ENCODE data around the gene GPR87. TPM values are rescaled to one million over a fixed set of nuclear protein-coding genes. Genes with fewer than 3 reads are reported as not detected.

GPR87 gene
- total RNA-seq, 4 donors from 2014 or later, result not detected

- peak within 1 kb of the TSS in 1 of 4 donors; percentile 13 for H3K4me3 ChIP-seq
- in situ Hi-C loops (cut with MboI; ENCODE audit: low pct_ligation_motif_present in 1 of 4, low pct_unique_long_range_greater_than_20kb in 1 of 4, low sequenced_read_pairs in 3 of 4) (no loop called here), intact Hi-C loops (cut with DNase I; ENCODE audit: low total_unique reads) (loop anchor here (5.0 kb wide), 1 partner anchor 102 kb away; no protein-coding TSS in a partner anchor)
- no peaks in the 10 kb centered on the region for H3K36me3 ChIP-seq
- H3K4me1 ChIP-seq, result peaks cover 0 to 6% (median 0%) of the 10 kb centered on the region in 4 donors
- no peaks in the 10 kb centered on the region for H3K9me3 ChIP-seq
- no peaks in the 10 kb centered on the region for H3K27me3 ChIP-seq
- DNase-seq, result no peak
- WGBS, 2 donors (ENCODE audit: low coverage in 1 of 2), result 85 to 92% methylated on average over 1 of the region's 1 CpG
- peak within 1 kb of the TSS in 2 of 4 donors; percentile 14 to 17 for H3K27ac ChIP-seq
- TF ChIP-seq CTCF (IDR thresholded peaks at IDR 0.05) (no peak), POLR2A (IDR thresholded peaks at IDR 0.05) (no peak), POLR2AphosphoS5 (IDR thresholded peaks at IDR 0.05) (peak; percentile 13 to 44 (median 34)), EP300 (IDR thresholded peaks at IDR 0.05; ENCODE audit: low read depth) (no peak)
These were observed 12.7 kb upstream of the GPR87 start, which contains the start of gene P2RY13 for GRCh38 chr3:151329363-151329762. Gene P2RY13, minus strand, starts transcription at chr3:151329549. Its CDS starts 21 bp downstream, at chr3:151329528.

DNA sequence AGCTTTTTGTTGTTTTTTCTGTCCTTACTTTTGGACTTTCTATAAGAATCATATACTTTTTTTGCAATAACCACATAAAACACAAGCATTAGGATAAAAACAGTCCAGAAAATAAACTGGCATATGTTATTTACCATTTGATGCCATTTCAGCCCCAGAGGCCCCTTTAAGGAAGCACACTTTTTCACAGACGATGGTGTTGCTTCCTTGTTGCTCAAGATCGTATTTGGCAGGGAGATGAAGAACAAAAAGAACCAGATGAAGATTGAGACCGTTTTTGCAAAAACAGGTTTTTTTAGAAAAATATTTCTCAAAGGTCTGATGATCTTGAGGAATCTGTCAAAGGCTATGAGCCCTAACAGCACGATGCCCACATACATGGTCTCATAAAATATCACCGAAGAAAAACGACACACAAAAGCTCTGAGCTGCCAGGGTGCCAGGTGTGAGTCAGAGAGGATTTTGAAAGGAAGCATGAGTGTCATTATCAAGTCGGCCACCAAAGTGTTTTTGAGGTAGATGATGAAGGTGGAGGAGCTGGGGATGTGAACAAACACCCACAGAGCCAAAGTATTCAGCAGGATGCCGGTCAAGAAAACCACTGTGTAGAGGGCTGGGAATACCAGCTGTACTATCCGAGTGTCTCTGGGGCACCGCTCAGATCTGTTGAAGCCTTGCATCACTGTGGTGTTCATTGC, 11.8 kb upstream of the GPR87 start:
- peak overlapping the region in 2 of 4 donors; percentile 14 to 17 for H3K27ac ChIP-seq
- in situ Hi-C loops (cut with MboI; ENCODE audit: low pct_ligation_motif_present in 1 of 4, low pct_unique_long_range_greater_than_20kb in 1 of 4, low sequenced_read_pairs in 3 of 4) (no loop called here), intact Hi-C loops (cut with DNase I; ENCODE audit: low total_unique reads) (loop anchor here (5.0 kb wide), 1 partner anchor 101 kb away; no protein-coding TSS in a partner anchor)
- H3K4me1 ChIP-seq, result peaks cover 0 to 6% (median 0%) of the 10 kb centered on the region in 4 donors
- H3K27me3 ChIP-seq, result no peaks in the 10 kb centered on the region
- H3K36me3 ChIP-seq, result no peaks in the 10 kb centered on the region
- no peak for TF ChIP-seq POLR2AphosphoS5 (IDR thresholded peaks at IDR 0.05)
- TF ChIP-seq POLR2A (IDR thresholded peaks at IDR 0.05), result no peak
- TF ChIP-seq CTCF (IDR thresholded peaks at IDR 0.05), result no peak
- no peak for TF ChIP-seq EP300 (IDR thresholded peaks at IDR 0.05; ENCODE audit: low read depth)
- no peaks in the 10 kb centered on the region for H3K9me3 ChIP-seq
- 31 to 38% methylated on average over 9 to 10 of the region's 10 CpGs for WGBS, 2 donors (ENCODE audit: low coverage in 1 of 2)
- peak overlapping the region in 1 of 4 donors; percentile 13 for H3K4me3 ChIP-seq
- DNase-seq, result no peak

DNA sequence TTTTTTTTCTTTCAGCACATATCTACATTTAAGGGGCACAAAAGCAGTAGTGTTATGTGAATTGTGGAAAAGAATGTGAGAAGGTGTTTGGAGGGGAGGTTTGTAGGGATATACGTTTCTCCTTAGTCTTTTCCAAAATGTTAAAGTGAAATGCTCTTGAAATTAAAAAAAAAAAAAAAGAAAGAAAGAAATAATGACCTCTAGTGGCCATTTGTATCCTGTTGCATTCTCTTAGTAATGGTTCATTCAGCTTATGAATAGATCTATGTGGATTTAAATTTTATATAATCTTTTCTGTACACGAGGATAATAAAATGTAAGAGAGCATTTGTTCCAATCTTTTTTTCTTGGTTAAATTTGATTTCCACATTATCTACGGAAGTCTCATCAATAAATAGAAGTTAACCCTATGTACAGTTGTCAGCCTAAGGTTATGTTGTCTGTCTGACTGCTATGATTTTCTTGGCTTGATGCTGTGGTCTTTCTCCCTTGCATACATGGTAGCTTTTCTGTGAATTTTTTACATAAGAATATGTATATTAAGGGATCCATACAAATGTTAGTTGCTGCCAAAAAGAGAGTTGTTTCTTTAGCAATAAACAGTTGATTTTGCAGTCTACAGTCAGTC, 11.1 kb upstream of the GPR87 start:
- Histone ChIP-seq H3K27me3 (no peaks in the 10 kb centered on the region), H3K27ac (peak overlapping the region in 1 of 4 donors; percentile 14), H3K4me3 (peak overlapping the region in 1 of 4 donors; percentile 13), H3K9me3 (no peaks in the 10 kb centered on the region), H3K36me3 (no peaks in the 10 kb centered on the region), H3K4me1 (peaks cover 0 to 6% (median 0%) of the 10 kb centered on the region in 4 donors)
- in situ Hi-C loops (cut with MboI; ENCODE audit: low pct_ligation_motif_present in 1 of 4, low pct_unique_long_range_greater_than_20kb in 1 of 4, low sequenced_read_pairs in 3 of 4) (no loop called here), intact Hi-C loops (cut with DNase I; ENCODE audit: low total_unique reads) (loop anchor here (5.0 kb wide), 1 partner anchor 100 kb away; no protein-coding TSS in a partner anchor)
- TF ChIP-seq EP300 (IDR thresholded peaks at IDR 0.05; ENCODE audit: low read depth) (no peak), CTCF (IDR thresholded peaks at IDR 0.05) (peak; percentile 38 to 70 (median 62))
- WGBS, 2 donors (ENCODE audit: low coverage in 1 of 2), result 10 to 16% methylated on average over 3 of the region's 3 CpGs
- DNase-seq, result no peak

DNA sequence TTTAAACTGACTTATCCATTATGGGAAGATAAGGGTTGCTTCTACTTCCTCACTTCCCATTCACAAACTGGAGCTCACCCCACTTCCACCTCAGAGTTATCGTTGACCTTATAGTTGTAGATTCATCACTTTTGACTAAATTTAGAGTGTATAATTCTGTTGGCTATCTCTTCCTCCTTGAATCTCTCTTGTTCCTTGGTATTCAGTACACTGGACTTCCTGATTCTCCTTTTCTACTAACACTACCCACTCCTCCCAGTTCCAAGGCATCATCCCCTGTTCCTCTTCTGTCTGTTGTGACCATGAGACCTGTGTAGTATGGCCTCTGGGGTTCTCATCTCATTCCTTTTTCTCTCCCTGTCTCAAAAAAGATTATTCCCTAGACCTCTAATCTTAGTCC, 5.9 kb upstream of the GPR87 start:
- TF ChIP-seq POLR2AphosphoS5 (IDR thresholded peaks at IDR 0.05) (no peak), EP300 (IDR thresholded peaks at IDR 0.05; ENCODE audit: low read depth) (no peak), POLR2A (IDR thresholded peaks at IDR 0.05) (no peak), CTCF (IDR thresholded peaks at IDR 0.05) (no peak)
- in situ Hi-C loops (cut with MboI; ENCODE audit: low pct_ligation_motif_present in 1 of 4, low pct_unique_long_range_greater_than_20kb in 1 of 4, low sequenced_read_pairs in 3 of 4), result no loop called here
- WGBS, 2 donors (ENCODE audit: low coverage in 1 of 2), result 80 to 93% methylated on average over 1 of the region's 1 CpG
- no peaks in the 10 kb centered on the region for H3K4me1 ChIP-seq
- H3K27ac ChIP-seq, result no peak overlapping the region
- no peak for DNase-seq
- no peaks in the 10 kb centered on the region for H3K27me3 ChIP-seq
- H3K9me3 ChIP-seq, result no peaks in the 10 kb centered on the region
- no peak overlapping the region for H3K4me3 ChIP-seq
- no peaks in the 10 kb centered on the region for H3K36me3 ChIP-seq
- intact Hi-C loops (cut with DNase I; ENCODE audit: low total_unique reads), result no loop called here
